ENCODE results near the gene ATP2B2. TPM values are rescaled to one million over a fixed set of nuclear protein-coding genes. Genes with fewer than 3 reads are reported as not detected.
A peak's percentile ranks its signal among the peaks of the same experiment; 100 is the strongest.

The ATP2B2 gene
- total RNA-seq, 4 donors from 2014 or later: 0.86 to 2.2 (median 1.0) TPM; not detected in 1

GRCh38 chr3:10320320-10320677 is 185.1 kb downstream of the ATP2B2 start:
- Histone ChIP-seq H3K9me3 (no peaks in the 10 kb centered on the region), H3K36me3 (peaks cover 32% of the 10 kb centered on the region), H3K4me3 (peak overlapping the region; percentile 81), H3K4me1 (peaks cover 33% of the 10 kb centered on the region), H3K27ac (peak overlapping the region; percentile 85), H3K27me3 (no peaks in the 10 kb centered on the region)
- WGBS: 1% methylated on average over 9 of the region's 9 CpGs
- TF ChIP-seq EP300 (IDR thresholded peaks at IDR 0.05) (no peak), CTCF (IDR thresholded peaks at IDR 0.05) (no peak), POLR2A (IDR thresholded peaks at IDR 0.05) (no peak), POLR2AphosphoS5 (IDR thresholded peaks at IDR 0.05) (no peak)
- no peak for DNase-seq (ENCODE audit: low spot score in 2 of 2)

GRCh38 chr3:10319804-10320203 is 185.6 kb downstream of the ATP2B2 start:
- TF ChIP-seq POLR2AphosphoS5 (IDR thresholded peaks at IDR 0.05): no peak
- no peak for TF ChIP-seq CTCF (IDR thresholded peaks at IDR 0.05)
- no peak for TF ChIP-seq EP300 (IDR thresholded peaks at IDR 0.05)
- TF ChIP-seq POLR2A (IDR thresholded peaks at IDR 0.05): no peak
- Histone ChIP-seq H3K27ac (peak overlapping the region; percentile 85), H3K36me3 (peaks cover 37% of the 10 kb centered on the region), H3K4me3 (peak overlapping the region; percentile 81), H3K9me3 (no peaks in the 10 kb centered on the region), H3K4me1 (peaks cover 33% of the 10 kb centered on the region), H3K27me3 (no peaks in the 10 kb centered on the region)
- WGBS: 0% methylated on average over 3 of the region's 3 CpGs
- DNase-seq (ENCODE audit: low spot score in 2 of 2): peak in 1 of 2 donors; percentile 1

DNA sequence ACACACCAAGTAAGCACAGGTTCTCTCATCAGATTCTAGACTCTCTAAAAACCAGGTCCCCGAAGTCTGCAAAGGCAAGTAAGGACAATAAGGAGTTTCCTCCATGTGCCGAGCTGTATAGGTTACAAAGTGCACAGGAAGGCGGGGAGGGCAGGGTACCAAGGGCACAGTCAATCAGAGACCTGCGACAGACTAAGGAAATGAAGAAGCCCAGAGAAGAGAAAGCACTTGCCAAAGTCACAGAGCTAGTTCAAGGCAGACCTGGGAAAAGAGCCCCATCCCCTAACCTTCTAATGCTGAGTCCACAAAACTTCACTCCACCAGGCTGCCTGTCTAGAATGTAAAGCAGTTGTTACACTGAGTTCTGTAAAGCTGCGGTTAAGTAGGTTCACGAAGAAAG is 186.1 kb downstream of the ATP2B2 start:
- peak overlapping the region; percentile 81 for H3K4me3 ChIP-seq
- WGBS: 56% methylated on average over 6 of the region's 6 CpGs
- H3K4me1 ChIP-seq: peaks cover 33% of the 10 kb centered on the region
- peak in 1 of 2 donors; percentile 32 for DNase-seq (ENCODE audit: low spot score in 2 of 2)
- no peak for TF ChIP-seq EP300 (IDR thresholded peaks at IDR 0.05)
- no peak for TF ChIP-seq POLR2AphosphoS5 (IDR thresholded peaks at IDR 0.05)
- no peak for TF ChIP-seq POLR2A (IDR thresholded peaks at IDR 0.05)
- no peak for TF ChIP-seq CTCF (IDR thresholded peaks at IDR 0.05)
- H3K27me3 ChIP-seq: no peaks in the 10 kb centered on the region
- no peak overlapping the region for H3K27ac ChIP-seq
- H3K9me3 ChIP-seq: no peaks in the 10 kb centered on the region
- peaks cover 42% of the 10 kb centered on the region for H3K36me3 ChIP-seq

- Histone ChIP-seq H3K4me1 (peaks cover 33% of the 10 kb centered on the region), H3K36me3 (peaks cover 55% of the 10 kb centered on the region), H3K4me3 (no peak overlapping the region), H3K27ac (no peak overlapping the region), H3K27me3 (no peaks in the 10 kb centered on the region), H3K9me3 (no peaks in the 10 kb centered on the region)
- no peak for DNase-seq (ENCODE audit: low spot score in 2 of 2)
- WGBS: 90% methylated on average over 3 of the region's 3 CpGs
- no peak for TF ChIP-seq EP300 (IDR thresholded peaks at IDR 0.05)
- TF ChIP-seq POLR2A (IDR thresholded peaks at IDR 0.05): no peak
- no peak for TF ChIP-seq POLR2AphosphoS5 (IDR thresholded peaks at IDR 0.05)
- TF ChIP-seq CTCF (IDR thresholded peaks at IDR 0.05): no peak
Observed at GRCh38 chr3:10317961-10318350, 187.4 kb downstream of the ATP2B2 start.

DNA sequence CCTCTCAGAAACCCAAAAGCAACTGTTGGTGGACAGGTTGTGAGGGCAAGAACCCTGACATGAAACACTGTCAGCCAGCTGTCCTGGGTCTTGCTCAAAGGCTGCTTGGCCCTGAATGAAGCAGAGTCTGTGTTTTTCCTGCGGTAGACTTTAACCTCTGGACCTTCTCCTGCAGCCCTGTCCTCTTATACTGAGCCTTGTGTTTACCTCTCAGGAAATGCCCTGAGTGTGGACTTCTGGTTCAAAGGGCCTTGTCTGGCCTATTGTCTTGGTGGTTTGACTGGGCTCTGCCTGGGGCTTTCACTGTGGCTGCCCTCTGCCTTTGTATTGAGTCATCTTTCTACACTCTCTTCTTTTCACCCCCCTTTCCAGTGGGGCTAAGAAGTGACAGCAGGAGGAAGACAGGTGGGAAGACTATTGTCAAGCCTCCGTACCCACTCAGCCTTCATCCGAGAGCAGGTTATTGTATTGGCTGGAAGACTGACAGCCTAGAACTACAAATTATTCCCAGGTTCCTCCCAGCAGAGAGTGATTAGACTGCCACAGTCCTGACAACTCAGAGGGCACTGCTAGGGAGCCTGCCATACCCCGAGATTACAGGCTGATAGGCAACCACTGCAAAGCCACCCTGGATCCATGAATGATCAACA is 187.9 kb downstream of the ATP2B2 start:
- Histone ChIP-seq H3K4me1 (peaks cover 33% of the 10 kb centered on the region), H3K36me3 (peaks cover 60% of the 10 kb centered on the region), H3K9me3 (no peaks in the 10 kb centered on the region), H3K27me3 (no peaks in the 10 kb centered on the region), H3K27ac (no peak overlapping the region), H3K4me3 (no peak overlapping the region)
- 90% methylated on average over 4 of the region's 4 CpGs for WGBS
- DNase-seq (ENCODE audit: low spot score in 2 of 2): peak in 1 of 2 donors; percentile 21
- no peak for TF ChIP-seq CTCF (IDR thresholded peaks at IDR 0.05)
- no peak for TF ChIP-seq POLR2A (IDR thresholded peaks at IDR 0.05)
- no peak for TF ChIP-seq EP300 (IDR thresholded peaks at IDR 0.05)
- no peak for TF ChIP-seq POLR2AphosphoS5 (IDR thresholded peaks at IDR 0.05)
